ENCODE measurements around the gene CCDC30.

DNA sequence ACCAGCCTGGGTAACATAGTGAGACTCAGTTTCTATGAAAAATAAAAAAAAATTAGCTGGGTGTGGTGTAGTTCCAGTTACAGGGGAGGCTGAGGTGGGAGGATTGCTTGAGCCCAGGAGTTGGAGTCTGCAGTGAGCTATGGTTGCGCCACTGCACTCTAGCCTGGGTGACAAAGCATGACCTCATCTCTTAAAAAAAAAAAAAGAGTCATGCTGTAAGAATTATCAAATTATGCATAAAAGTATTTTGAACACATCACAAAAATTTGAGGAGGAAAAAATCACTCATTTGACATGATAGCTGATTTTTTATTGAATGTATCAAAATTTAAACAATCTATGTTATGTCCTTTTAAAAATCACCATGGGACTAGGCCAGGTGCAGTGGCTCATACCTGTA, 17.8 kb downstream of the CCDC30 start:
- no peak for TF ChIP-seq CTCF (optimal IDR thresholded peaks at IDR 0.05 in 1 of 3, IDR thresholded peaks at IDR 0.05 in 1 of 3, conservative IDR thresholded peaks at IDR 0.05 in 1 of 3; ENCODE audit: extremely low read depth in 1 of 3, insufficient read depth in 2 of 3, low read length in 3 of 3)
- no peak for TF ChIP-seq EZH2 (IDR thresholded peaks at IDR 0.05; ENCODE audit: low read length)

All from keratinocyte (primary cell).